ENCODE data around the gene MRPS21. TPM values are rescaled to one million over a fixed set of nuclear protein-coding genes. Genes with fewer than 3 reads are reported as not detected.
A peak's percentile ranks its signal among the peaks of the same experiment; 100 is the strongest.

MRPS21 gene
- total RNA-seq, 6 experiments from 2014 or later = 22.9 to 30.5 (median 25.0) TPM

DNA sequence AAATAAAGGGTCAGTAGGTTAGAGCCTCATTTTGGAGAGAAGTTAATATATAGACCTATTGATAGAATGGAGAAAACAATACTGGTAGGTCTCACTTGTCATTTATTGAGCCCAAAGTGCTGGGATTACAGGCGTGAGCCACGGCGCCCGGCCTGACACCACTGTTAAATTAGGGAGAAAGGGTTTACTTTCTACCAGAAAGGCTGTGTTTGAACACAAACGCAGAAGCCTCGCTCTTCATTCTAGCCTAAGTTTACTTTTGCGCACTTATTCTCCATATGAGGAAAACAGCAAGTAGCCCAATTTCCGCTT, 27.0 kb downstream of the MRPS21 start:
- Histone ChIP-seq H3K9me3 (no peaks in the 10 kb centered on the region), H3K4me3 (peak overlapping the region; percentile 46 to 86 (median 61)), H3K27ac (peak overlapping the region; percentile 73 to 80 (median 77)), H3K36me3 (peaks cover 0 to 9% (median 4%) of the 10 kb centered on the region in 4 donors), H3K4me1 (peaks cover 0 to 9% (median 0%) of the 10 kb centered on the region in 4 donors), H3K27me3 (no peaks in the 10 kb centered on the region)
- DNase-seq (no peak), ATAC-seq (no peak)
- intact Hi-C loops (cut with DNase I) = no loop called here
- 72% methylated on average over 8 of the region's 8 CpGs for WGBS (ENCODE audit: insufficient coverage, low coverage, low lambda C conversion rate, missing lambda C conversion rate)
- TF ChIP-seq CTCF (IDR thresholded peaks at IDR 0.05) (no peak), POLR2A (IDR thresholded peaks at IDR 0.05) (no peak)

DNA sequence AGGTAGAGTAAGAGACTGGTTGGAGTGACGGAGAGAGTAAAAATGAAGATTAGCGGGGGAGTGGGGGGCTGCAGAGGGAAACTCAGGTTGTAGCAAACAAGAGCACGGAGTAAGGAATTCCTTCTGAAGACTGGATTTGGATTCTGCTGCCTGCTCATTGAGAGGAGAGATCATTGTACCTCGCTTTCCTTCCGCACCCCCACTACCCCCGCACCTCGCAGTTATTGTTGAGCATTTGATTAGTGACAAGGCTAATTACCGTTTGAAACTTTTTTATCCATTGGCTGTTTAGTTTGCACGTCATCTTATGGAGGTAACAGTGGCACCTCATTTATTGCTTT, 28.1 kb downstream of the MRPS21 start:
- ATAC-seq = no peak
- H3K36me3 ChIP-seq = peaks cover 0 to 21% (median 12%) of the 10 kb centered on the region in 4 donors
- H3K9me3 ChIP-seq = no peaks in the 10 kb centered on the region
- H3K27me3 ChIP-seq = no peaks in the 10 kb centered on the region
- intact Hi-C loops (cut with DNase I) = no loop called here
- TF ChIP-seq CTCF (IDR thresholded peaks at IDR 0.05) (no peak), POLR2A (IDR thresholded peaks at IDR 0.05) (no peak)
- 0% methylated on average over 9 of the region's 9 CpGs for WGBS (ENCODE audit: insufficient coverage, low coverage, low lambda C conversion rate, missing lambda C conversion rate)
- H3K4me1 ChIP-seq = peaks cover 0 to 9% (median 0%) of the 10 kb centered on the region in 4 donors
- peak overlapping the region; percentile 46 to 86 (median 61) for H3K4me3 ChIP-seq
- DNase-seq = no peak
- H3K27ac ChIP-seq = peak overlapping the region; percentile 73 to 80 (median 77)

DNA sequence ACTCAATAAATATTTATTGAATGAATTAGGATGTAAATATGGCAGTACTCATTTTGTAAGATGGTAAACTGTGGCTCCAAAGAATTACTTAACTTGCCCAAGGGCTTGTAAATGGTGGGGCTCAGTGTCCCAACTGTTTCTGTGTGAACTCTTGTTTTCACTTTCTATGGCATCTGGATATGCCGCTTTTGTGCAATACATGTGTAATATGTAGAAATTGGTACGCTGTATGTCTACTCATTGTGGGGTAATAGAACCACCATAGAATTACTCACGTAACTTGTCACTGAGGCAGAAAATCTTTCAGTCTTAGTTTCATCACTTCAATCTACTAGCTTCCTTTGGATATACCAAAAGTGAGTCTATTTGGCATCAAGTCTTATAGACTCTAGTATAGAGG, 28.6 kb downstream of the MRPS21 start:
- intact Hi-C loops (cut with DNase I) = no loop called here
- WGBS (ENCODE audit: insufficient coverage, low coverage, low lambda C conversion rate, missing lambda C conversion rate) = 42% methylated on average over 3 of the region's 3 CpGs
- no peak overlapping the region for H3K27ac ChIP-seq
- DNase-seq (no peak), ATAC-seq (no peak)
- H3K4me1 ChIP-seq = peaks cover 0 to 9% (median 0%) of the 10 kb centered on the region in 4 donors
- H3K4me3 ChIP-seq = peak overlapping the region; percentile 46 to 86 (median 61)
- no peaks in the 10 kb centered on the region for H3K9me3 ChIP-seq
- H3K27me3 ChIP-seq = no peaks in the 10 kb centered on the region
- H3K36me3 ChIP-seq = peaks cover 0 to 26% (median 14%) of the 10 kb centered on the region in 4 donors
- TF ChIP-seq CTCF (IDR thresholded peaks at IDR 0.05) = no peak
- TF ChIP-seq POLR2A (IDR thresholded peaks at IDR 0.05) = no peak

GRCh38 chr1:150332651-150333290, 39.1 kb downstream of the MRPS21 start:
- Histone ChIP-seq H3K9me3 (no peaks in the 10 kb centered on the region), H3K27ac (no peak overlapping the region), H3K27me3 (no peaks in the 10 kb centered on the region), H3K36me3 (peaks cover 8 to 98% (median 47%) of the 10 kb centered on the region in 4 donors), H3K4me3 (no peak overlapping the region), H3K4me1 (no peaks in the 10 kb centered on the region)
- TF ChIP-seq POLR2A (IDR thresholded peaks at IDR 0.05) = no peak
- no peak for TF ChIP-seq CTCF (IDR thresholded peaks at IDR 0.05)
- DNase-seq (no peak), ATAC-seq (no peak)
- intact Hi-C loops (cut with DNase I) = no loop called here
- 85% methylated on average over 7 of the region's 7 CpGs for WGBS (ENCODE audit: insufficient coverage, low coverage, low lambda C conversion rate, missing lambda C conversion rate)
